HL-60 (cell line): ENCODE results near the gene RUNX2.
A peak's percentile ranks its signal among the peaks of the same experiment; 100 is the strongest.

Experiments used
- DNase-seq, 2 experiments: peaks; one replicate each; pipeline ENCODE4 v3.0.0-alpha.2; 2010 to 2020; ENCODE audit warnings: low read depth in 1 of 2, low spot score in 1 of 2
- H3K27ac ChIP-seq: fragments of 250-450 bp; sonication (Bioruptor Pico); replicated peaks from 2 replicates; pipeline ENCODE4 v1.5.1; 2020; ENCODE audit warnings: mild to moderate bottlenecking, moderate library complexity
- H3K27me3 ChIP-seq: fragments of 250-450 bp; sonication (Bioruptor Pico); 2 replicates; pipeline ENCODE4 v1.5.1; 2021; ENCODE audit warnings: mild to moderate bottlenecking, moderate library complexity; ENCODE audit not compliant: insufficient read depth, poor library complexity, severe bottlenecking
- H3K4me3 ChIP-seq: replicated peaks from 2 replicates; pipeline ENCODE4 v1.5.1; 2011; ENCODE audit warnings: mild to moderate bottlenecking, control low read depth, low read length; ENCODE audit not compliant: insufficient read depth
- CTCF ChIP-seq: IDR thresholded peaks from one replicate; pipeline ENCODE4 v1.5.1; 2011; ENCODE audit warnings: low read length, control low read depth, inconsistent platforms; ENCODE audit not compliant: insufficient read depth
- GABPA ChIP-seq: IDR thresholded peaks from 2 replicates; pipeline ENCODE4 v1.6.1; 2012; ENCODE audit warnings: low read depth
- POLR2AphosphoS5 ChIP-seq: IDR thresholded peaks from 2 replicates; pipeline ENCODE4 v1.6.1; 2012; ENCODE audit warnings: low read depth
- REST ChIP-seq: IDR thresholded peaks from 2 replicates; pipeline ENCODE4 v1.6.1; 2012; ENCODE audit warnings: low read depth; ENCODE audit not compliant: insufficient replicate concordance
- SPI1 ChIP-seq: IDR thresholded peaks from 2 replicates; pipeline ENCODE4 v1.6.1; 2012; ENCODE audit warnings: low read depth, mild to moderate bottlenecking, borderline replicate concordance

RUNX2 gene

GRCh38 chr6:45437439-45437815 lies 109.3 kb downstream of the RUNX2 start:
- DNase-seq: no peak

GRCh38 chr6:45438151-45438550 lies 110.0 kb downstream of the RUNX2 start:
- Histone ChIP-seq H3K27me3 (no peaks in the 10 kb centered on the region), H3K27ac (peak overlapping the region; percentile 84), H3K4me3 (no peak overlapping the region)
- no peak for TF ChIP-seq GABPA
- TF ChIP-seq SPI1: no peak
- TF ChIP-seq POLR2AphosphoS5: no peak
- no peak for TF ChIP-seq CTCF
- TF ChIP-seq REST: no peak
- no peak for DNase-seq

More at GRCh38 chr6:45437439-45437815, 109.3 kb downstream of the RUNX2 start:
- Histone ChIP-seq H3K27ac (peak overlapping the region; percentile 84), H3K4me3 (no peak overlapping the region), H3K27me3 (no peaks in the 10 kb centered on the region)
- no peak for TF ChIP-seq SPI1
- no peak for TF ChIP-seq REST
- no peak for TF ChIP-seq CTCF
- no peak for TF ChIP-seq POLR2AphosphoS5

GRCh38 chr6:45438849-45439406 lies 110.8 kb downstream of the RUNX2 start:
- peak in 1 of 2 experiments; percentile 31 for DNase-seq
- peak overlapping the region; percentile 84 for H3K27ac ChIP-seq
- TF ChIP-seq GABPA (no peak), POLR2AphosphoS5 (peak; percentile 22; the same call in 1 of the 2 replicates)
- no peak overlapping the region for H3K4me3 ChIP-seq
- H3K27me3 ChIP-seq: no peaks in the 10 kb centered on the region

GRCh38 chr6:45439459-45439858 lies 111.3 kb downstream of the RUNX2 start:
- H3K27me3 ChIP-seq: no peaks in the 10 kb centered on the region
- H3K4me3 ChIP-seq: no peak overlapping the region
- TF ChIP-seq GABPA (no peak), REST (no peak), POLR2AphosphoS5 (no peak), CTCF (no peak), SPI1 (no peak)
- H3K27ac ChIP-seq: peak overlapping the region; percentile 84
- no peak for DNase-seq
